MM.1S (cell line): ENCODE results near the gene C1orf226.

Experiments
- CTCF ChIP-seq: fragments of 300-600 bp; sonication (generic); IDR thresholded peaks from 2 replicates; pipeline ENCODE4 v1.5.1; 2016; ENCODE audit warnings: antibody characterized with exemption, low read length, mixed read lengths
- EZH2 ChIP-seq: fragments of 300-600 bp; sonication (generic); optimal IDR thresholded peaks from 2 replicates; pipeline ENCODE3; 2017; ENCODE audit warnings: low read depth, mild to moderate bottlenecking, antibody characterized with exemption, low read length, mixed read lengths

GRCh38 chr1:162381383-162381782 lies at the start of gene C1orf226:
- TF ChIP-seq EZH2, result no peak
- no peak for TF ChIP-seq CTCF
